HG03439 (cell line): ENCODE results near the gene RBFOX2.
"Not testable (repeated sequence)": the region's sequence is repeated elsewhere in the genome, so short reads cannot be mapped to it uniquely, and the experiment has no call there.

Experiments
- ATAC-seq: cut with Tn5 transposase; IDR thresholded peaks from one replicate; pipeline ENCODE4 v1.9.1; 2021; ENCODE audit warnings: mild to moderate bottlenecking, moderate library complexity; ENCODE audit not compliant: unreplicated experiment

RBFOX2 gene

DNA sequence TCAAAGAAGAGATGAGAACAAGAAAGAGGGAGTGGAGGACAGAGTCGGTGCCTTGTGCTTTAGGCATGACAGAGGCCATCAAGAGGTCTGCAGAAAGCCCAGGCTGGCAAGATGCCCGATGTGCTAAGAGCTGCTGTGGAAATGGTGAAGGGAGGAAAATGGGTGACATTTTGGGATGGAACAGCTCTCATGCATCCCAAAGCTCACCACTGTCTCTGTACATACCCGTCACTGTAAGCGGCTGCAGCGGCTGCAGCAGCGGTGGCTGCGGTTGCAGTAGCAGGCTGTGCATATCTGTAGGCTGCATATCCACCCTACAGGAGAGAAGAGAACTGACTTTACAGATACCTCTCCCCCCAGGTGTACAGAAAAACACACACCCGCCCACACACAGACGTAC, 282.4 kb downstream of the RBFOX2 start:
- ATAC-seq: no peak

- ATAC-seq: no peak
Measured at GRCh38 chr22:35743326-35743860, 285.2 kb downstream of the RBFOX2 start.

DNA sequence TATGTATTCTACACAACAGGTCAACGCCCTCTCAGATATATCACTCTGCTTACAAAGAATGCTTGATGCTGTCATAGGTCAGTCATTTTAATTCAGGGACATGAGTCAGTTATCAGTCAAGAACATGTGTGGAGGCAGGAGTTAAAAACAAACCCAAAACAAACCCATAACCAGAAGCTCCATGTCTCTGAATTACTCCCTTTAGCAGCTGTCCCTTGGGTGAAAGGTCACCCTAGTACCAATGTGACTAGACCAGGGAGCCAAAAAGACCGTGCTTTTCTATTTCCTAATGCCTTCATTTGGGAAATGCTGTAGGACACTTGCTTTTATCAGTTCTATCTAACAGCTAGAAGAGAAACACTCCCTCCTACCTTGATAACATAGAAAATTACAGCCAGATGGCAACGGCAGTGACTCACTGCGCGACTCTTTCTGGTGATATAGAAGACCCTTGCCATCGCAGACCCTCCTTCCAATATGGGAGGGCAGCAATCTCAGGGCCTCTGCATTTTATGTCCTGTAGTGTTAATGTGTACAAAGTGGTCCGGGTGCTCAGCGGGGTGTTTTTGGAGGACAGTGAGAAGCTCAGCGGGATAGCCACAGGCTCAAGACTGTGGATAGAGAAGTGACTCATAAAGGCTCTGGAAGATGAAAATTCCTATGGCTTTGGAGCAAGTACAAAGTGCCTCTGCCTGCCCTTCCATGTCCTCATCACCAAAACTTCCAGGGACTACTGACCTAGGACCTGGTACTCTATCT, 286.1 kb downstream of the RBFOX2 start:
- ATAC-seq: no peak

- no peak for ATAC-seq
Measured at GRCh38 chr22:35740616-35741015, 288.0 kb downstream of the RBFOX2 start.

DNA sequence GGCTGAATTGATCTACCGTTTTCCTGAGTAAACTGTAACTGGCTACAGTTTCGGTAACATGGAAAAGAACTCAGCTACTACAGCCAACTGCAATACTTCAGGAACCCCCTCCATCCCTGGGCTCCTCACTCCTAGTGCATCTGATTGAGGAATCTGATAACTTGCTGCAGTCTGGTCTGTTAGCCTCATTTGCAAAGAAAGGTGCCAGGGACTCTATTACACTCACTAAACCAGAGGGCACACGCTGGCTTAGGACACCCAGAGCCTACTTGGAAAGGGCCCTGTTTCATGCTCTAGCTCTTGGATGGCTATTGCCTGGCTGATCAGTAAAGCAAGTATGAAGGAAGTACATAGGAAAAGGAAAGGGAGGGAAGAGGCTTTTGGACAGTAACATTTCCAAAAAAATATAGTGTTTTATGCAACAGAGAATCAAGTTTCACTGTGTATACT, 288.7 kb downstream of the RBFOX2 start:
- ATAC-seq: no peak

DNA sequence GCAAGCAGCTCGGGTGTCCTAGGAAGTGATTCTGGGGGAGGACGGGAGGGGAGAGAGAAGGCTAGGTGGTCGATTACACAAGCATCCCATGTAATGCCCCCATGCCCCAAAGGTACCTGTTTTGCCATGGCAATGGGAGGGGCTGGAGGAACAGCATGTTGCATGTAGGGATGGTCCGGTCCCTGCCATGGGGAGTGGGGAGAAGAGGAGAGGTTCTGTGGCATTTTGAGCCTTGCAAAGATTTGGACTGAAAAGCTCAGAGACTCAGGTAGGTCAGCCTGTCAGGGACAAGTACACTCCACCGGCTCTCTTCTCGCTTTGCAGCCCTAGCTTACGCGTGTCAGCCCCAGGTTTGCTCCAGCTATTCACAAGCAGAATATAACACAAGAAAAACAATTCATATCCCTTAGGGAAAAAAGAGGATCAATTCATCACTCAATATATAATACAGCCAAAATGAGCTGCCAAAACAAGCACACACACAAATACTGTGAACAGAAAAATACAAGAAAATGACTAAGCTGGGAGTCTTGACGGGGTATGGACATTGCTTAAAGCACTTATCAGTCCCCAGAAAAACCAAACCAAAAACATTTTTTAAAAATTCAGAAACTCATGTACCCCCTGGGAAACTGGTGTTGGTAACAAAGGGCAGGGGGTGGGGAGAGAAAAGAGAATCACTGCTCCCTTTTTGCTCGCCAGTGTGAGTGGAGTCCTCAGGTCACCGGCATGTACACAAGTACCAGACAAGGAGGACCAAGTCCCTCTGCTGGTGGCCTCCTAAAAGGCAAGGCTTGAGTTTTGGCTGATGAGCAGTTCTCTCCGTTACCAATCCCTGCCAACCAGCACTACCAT, 289.3 kb downstream of the RBFOX2 start:
- no peak for ATAC-seq

- not testable (repeated sequence) for ATAC-seq
Measured at GRCh38 chr22:35737886-35738285, 290.7 kb downstream of the RBFOX2 start.

GRCh38 chr22:35736701-35737100, 291.9 kb downstream of the RBFOX2 start:
- ATAC-seq: no peak

- no peak for ATAC-seq
Measured at GRCh38 chr22:35736166-35736565, 292.5 kb downstream of the RBFOX2 start.

DNA sequence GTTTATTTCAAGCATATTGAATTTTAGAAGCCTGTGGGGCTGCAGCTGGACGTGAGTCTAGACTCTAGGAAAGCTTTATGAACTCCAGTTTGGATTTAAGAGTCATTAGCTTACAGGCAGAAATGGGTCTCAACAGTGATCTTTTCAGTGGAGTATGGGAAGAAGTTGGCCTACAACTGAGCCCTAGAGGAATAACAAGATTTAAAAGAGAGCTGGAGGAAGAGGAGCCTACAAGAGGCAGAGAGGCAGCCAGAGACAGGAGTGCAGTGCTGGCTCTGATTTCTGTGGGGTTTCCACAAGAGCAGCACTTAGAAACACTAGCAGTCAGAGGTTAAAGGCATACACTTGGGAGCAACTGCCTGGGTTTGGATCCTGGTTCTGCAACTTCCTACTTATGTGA, 293.1 kb downstream of the RBFOX2 start:
- ATAC-seq: no peak

DNA sequence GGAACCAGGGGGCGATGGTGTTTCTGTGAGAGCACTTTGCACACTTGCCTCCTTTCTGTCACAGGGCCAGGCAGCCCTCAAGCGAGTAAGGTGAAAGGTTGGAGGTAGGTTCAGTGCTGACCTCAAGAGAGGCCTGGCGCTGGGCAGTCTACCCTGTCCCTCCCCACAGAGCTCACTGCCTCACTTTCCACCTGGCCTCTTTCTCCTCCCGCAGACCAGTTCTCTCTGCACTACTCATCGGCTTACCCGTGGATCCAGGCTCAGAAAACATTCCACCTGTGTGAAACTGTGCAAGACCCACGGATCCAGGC, 294.2 kb downstream of the RBFOX2 start:
- no peak for ATAC-seq

GRCh38 chr22:35733791-35734516, 294.7 kb downstream of the RBFOX2 start:
- ATAC-seq: no peak

DNA sequence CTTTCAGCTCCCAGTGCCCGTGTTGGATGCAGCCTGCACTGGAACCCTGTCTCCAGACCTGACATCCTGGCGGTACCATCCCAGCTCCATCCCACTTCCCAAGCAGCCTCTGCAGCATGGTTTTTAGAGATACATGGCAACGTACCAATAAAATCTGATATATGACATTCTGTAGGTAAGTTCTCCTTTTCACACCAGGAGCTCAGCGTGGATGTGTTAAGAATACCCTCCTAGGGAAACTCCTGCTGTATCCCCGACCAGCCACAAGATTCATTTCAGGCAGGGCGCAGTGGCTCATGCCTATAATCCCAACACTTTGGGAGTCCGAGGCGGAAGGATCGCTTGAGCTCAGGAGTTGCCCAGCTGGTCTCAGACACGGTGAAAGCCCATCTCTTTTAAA, 295.6 kb downstream of the RBFOX2 start:
- no peak for ATAC-seq

GRCh38 chr22:35732116-35732515, 296.5 kb downstream of the RBFOX2 start:
- ATAC-seq: no peak

GRCh38 chr22:35731321-35731720, 297.3 kb downstream of the RBFOX2 start:
- no peak for ATAC-seq

DNA sequence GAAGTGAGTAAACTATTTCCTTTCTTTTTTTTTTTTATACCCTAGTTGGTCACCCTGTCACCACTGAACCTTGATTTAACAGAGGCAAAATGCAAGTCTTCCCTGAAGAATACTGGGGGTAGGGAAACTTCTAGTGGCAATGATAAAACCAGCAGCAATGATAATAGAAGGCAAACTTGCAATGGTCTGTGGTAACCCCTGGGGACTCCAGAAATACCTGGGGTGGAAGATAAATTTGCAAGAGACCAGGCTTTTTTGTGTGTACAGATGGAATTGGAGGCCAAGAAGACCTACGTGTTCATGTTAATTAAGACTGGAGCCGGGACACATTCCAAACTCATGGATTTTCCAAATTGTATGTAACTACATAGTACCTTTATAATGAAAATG, 299.3 kb downstream of the RBFOX2 start:
- ATAC-seq: no peak

- ATAC-seq: no peak
Measured at GRCh38 chr22:35728639-35729308, 299.9 kb downstream of the RBFOX2 start.

DNA sequence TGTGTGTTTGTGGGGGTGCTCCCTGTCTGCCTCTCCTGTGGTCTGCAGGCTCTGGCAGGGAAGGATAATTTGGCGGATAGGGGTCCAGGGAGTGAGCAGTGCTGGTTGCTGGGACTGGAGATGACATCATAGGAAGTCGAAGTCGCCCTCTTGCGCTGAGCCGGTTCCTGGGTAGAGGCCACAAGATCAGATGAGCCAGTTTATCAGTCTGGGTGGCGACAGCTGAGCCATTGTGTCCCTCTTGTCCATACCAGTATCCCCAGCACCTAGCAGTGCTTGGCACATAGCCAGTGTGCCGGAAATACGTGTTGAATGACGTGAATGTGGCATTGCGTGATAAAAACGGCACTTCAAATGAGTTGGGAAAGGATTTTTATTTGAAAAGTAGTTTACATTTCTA, 301.2 kb downstream of the RBFOX2 start:
- ATAC-seq: no peak

DNA sequence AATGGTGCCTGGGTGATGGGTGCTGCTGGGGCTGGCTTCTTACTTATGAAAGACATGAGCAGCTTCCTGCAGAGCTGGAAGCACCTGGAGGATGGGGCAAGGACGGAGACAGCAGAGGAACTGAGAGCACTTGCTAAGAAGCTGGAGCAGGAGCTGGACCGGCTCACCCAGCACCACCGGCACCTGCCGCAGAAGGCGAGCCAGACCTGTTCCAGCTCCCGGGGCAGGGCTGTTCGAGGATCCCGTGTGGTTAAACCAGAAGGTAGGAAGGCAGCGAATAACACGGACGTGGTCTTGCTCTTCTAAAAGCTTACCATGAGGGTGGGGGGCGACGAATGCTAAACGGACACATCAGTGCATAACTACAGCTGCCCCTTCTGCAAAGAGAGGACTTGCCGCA, 301.7 kb downstream of the RBFOX2 start:
- no peak for ATAC-seq

DNA sequence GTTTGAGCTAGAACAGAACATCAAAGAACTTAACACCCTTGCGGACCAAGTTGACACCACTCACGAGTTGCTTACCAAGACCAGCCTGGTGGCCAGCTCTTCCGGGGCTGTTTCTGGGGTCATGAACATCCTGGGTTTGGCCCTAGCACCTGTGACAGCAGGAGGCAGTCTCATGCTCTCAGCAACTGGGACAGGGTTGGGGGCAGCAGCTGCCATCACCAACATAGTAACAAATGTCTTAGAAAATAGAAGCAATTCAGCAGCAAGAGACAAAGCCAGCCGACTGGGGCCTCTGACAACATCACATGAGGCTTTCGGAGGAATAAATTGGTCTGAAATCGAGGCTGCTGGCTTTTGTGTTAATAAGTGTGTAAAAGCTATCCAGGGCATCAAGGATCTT, 302.2 kb downstream of the RBFOX2 start:
- no peak for ATAC-seq

DNA sequence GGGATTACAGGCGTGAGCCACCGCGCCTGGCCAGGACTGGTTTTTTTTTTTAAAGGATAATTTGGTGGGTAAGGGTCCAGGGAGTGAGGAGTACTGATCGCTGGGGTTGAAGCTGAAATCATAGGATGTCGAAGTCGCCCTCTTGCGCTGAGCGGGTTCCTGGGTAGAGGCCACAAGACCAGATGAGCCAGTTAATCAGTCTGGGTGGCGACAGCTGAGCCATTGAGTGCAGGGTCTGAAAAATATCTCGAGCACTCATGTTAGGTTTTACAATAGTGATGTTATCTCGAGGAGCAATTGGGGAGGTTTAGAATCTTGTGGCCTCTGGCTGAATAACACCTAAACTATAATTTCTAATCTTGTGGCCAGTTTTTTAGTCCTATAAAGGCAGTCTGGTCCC, 303.1 kb downstream of the RBFOX2 start:
- no peak for ATAC-seq
